Activated CD4-positive, alpha-beta T cell treated with anti-CD3 and anti-CD28 coated beads, Interleukin-2, amount 50 U/mL, for 24 hours (primary cell): ENCODE results near the gene B4GALNT2.
"Not testable (repeated sequence)": the region's sequence is repeated elsewhere in the genome, so short reads cannot be mapped to it uniquely, and the experiment has no call there.

Experiments
- DNase-seq, 2 donors: peaks; one replicate each; pipeline ENCODE4 v3.0.0-alpha.2; 2020; ENCODE audit warnings: low read depth in 1 of 2, low spot score in 1 of 2

The B4GALNT2 gene

GRCh38 chr17:49180303-49180702 lies 47.7 kb downstream of the B4GALNT2 start:
- peak; percentile 38 to 41 for DNase-seq

DNA sequence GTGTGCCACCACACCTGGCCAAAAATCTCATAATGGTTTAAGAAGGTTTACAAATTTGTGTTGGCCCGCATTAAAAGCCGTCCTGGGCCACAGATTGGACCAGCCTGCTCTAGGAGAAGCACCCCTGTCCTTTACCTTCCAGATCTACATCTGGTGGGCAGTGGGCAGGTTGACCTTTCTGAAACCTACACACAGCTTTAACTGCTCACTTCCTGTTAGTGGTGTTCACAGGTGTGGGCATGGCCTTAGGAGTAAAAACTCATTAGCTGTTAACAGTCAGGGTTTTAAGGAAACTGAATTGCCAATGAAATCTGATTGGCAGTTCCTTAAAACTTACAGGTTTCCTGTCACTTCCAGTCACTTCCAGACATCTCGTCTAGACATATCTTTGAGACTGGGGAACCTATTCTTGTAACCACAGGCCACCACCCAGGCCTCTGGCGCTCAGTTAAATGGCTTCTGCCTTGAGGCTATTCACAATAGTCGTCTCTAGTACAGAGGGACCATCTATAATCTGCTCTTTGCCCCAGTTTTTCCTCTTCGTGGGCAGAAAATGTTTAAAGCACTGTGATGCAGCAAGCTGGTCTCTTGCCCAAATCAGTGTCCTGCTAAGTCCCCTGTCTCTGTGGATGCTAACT lies 48.5 kb downstream of the B4GALNT2 start:
- DNase-seq = no peak

DNA sequence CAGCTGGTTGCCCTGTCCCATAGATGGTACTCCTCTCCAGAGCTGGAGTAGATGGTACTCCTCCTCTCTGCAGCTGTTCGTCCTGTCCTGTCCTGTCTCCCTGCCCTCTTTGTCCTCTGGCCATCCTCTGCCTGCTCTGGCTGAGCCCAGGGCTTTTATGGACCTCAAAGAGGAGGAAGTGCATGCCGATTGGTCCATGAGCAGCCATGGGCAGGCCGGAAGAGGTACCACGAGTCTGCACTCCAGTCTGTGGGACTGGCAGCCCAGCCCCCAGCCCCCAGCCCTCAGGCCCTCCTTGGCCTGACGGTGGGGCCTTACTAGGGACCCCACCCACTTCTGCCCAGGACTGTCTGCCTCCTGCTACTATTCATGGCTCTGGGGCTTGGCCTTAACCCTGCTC lies 50.8 kb downstream of the B4GALNT2 start:
- DNase-seq = no peak

DNA sequence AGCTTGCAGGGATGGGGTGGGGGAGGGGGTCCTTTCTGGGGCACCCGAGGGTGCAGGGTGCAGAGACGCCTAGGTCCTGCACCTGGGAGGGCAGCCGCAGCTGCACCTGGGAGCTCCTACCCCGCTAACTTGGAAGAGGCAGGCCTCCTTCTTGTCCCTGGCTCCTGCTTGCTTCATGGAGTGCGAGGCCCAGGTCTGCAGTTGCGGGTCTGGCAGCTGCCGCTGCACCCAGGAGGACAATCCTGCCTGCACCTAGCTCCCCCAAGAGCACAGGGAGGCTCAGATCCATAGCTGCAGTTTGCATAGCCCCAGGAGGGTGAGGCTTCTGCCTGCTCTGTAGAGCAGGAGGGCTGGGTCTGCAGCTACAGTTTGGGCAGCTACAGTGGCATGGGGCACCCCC lies 51.2 kb downstream of the B4GALNT2 start:
- no peak for DNase-seq

GRCh38 chr17:49184522-49184921 lies 52.0 kb downstream of the B4GALNT2 start:
- not testable (repeated sequence) for DNase-seq

DNA sequence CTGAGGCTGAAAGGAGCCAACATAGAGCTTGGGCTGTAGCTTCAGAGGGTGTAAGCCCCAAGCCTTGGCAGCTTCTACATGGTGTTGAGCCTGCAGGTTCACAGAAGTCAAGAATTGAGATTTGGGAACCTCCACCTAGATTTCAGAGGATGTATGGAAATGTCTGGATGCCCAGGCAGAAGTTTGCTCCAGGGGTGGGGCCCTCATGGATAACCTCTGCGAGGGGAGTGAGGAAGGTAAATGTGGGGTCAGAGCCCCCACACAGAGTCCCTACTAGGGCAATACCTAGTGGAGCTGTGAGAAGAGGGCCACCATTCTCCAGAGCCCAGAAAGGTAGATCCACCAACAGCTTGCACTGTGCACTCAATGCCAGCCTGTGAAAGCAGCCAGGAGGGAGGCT lies 52.8 kb downstream of the B4GALNT2 start:
- not testable (repeated sequence) for DNase-seq

- no peak for DNase-seq
Measured at GRCh38 chr17:49187301-49187700, 54.7 kb downstream of the B4GALNT2 start.

DNA sequence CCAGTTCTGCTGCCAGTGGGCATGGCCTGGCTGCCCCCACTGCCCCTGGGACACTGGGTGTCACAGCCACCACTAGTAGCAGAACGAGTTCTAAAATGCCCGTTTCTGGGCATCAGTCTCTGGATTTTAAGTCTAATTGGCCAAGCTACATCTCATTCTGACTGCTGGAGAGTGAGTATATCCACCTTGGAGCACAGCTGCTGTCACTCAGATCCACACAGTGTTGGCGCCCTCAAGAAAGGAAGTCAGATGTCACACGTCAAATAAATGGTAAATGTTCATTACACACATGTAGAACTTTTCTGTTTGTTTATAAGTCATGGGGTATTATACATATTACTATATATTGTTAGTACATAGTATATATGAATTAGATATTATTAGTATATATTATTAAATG lies 58.4 kb downstream of the B4GALNT2 start:
- no peak for DNase-seq

DNA sequence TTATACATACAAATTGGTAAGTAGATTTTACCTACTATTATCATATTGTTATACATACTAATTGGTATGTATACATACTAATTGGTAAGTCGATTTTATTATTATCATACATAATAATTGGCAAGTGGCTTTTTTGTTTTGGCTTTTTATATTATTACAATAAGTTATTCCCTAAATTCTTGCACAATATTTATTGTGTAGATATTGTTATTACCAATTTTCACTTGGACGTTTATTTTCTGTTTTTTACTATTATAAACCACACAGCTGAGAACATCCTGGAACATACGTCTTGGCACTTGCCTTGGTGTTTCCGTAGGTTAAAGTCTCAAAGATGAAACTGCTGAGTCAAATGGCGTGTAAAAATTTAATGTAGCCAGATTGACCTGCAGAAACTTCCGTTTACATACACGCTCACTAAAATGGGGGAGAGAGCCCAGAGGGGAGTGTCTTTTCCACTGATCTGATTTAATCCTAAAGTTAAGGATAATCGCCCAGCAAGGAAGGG lies 58.9 kb downstream of the B4GALNT2 start:
- DNase-seq = no peak

DNA sequence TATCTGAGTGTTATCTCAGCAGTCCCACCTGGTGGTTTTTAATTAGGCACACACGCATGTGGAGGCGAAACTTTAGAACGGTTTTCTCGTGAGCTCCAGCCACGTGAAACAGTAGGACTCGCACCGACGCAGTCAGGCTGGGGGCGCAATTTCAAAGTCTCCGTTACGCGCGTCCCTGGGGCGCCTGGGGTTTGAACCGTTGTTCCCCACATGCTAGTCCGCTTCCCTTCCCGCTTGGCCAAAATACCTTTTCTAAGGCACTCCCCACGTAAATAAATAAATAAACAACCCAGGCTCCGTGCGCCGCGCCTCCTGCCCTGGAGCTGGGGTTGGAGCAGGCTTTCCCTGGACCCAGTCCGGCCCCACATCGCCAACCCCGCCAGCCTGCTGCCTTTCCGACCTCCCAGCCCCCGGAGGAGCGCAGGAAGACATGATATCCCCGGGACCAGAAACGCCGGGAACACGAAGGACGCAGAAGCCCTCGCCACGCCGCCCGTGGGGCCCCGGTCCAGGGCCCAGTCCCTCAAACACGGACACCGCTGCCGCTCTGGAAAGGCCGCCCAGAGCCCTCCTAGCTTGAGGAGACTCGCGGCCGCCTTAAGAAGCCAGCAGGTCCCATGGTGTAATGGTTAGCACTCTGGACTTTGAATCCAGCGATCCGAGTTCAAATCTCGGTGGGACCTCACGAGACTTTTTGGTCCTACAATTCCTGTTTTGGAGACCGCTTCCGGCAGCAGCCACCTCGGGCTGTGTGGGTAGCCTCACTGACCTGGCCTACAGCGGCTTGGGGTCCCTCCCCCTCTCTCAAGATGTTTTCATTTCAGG lies 59.6 kb downstream of the B4GALNT2 start:
- peak; percentile 93 to 99 for DNase-seq

DNA sequence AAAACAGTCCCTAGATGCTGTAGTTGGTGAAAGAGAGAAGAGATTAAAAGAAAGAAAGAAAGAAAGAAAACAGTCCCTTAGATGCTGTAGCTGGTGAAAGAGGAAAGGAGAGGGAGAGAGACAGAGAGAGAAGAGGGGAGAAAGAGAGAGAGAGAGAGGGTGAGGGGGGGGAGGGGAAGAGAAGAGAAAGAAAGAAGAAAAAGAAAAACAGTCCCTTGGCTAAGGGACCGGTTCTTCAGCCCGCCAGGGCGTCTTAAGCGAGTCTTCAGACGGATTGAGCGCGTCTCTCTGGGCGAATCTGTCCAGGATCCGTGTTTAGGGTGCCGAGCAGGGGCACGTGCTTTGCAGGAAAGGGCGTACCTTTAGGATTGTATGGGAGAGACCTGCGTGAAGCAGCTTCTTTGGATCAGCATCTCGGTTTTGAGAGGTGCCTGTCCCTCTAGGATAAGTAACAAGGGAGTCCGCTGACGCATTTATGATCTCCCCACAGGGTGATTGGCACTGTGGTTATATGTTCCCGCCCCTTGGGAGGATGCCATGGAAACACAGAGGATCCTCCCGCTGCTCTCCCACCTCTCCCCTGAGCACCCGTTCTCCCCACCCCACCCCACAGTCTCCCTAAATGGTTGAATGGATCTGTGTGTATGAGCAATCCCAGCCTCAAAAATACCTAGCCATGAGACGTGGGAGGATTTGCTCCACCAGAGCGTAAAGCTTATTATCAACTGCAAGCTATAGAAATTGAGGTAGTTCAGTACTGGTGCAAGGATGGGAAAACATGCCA lies 61.1 kb downstream of the B4GALNT2 start:
- no peak for DNase-seq

DNA sequence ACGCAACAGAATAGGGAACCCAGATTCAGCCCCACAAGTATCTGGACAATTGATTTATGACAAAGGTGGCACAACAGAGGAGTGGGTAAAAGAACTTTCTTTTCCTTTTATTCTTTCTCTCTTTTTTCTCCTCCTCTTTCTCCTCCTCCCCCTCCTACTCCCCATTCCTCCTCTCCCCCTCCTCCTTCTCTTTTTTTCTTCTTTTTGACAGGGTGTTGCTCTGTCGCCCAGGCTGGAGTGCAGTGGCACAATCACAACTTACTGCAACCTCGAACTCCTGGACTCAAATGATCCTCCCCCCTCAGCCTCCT lies 61.7 kb downstream of the B4GALNT2 start:
- DNase-seq = no peak

DNA sequence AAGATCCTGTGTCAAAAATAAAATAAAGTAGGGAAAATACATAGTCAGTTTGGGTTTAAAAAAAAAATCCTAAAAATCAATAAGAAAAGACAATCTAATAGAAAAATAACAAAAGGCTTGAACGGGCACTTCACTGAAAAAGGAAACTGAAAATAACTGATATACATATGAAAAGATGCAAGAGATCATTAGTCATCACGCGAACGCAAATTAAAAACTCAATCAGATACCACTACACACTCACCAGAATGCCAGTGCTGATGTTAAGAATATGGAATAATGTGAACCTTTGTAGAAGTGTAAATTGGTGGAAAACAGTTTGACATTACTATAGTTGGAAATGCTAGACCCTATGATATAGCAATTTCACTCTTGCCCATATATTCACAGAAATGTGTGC lies 63.2 kb downstream of the B4GALNT2 start:
- DNase-seq = no peak

- DNase-seq = no peak
Measured at GRCh38 chr17:49196520-49196919, 64.0 kb downstream of the B4GALNT2 start.

DNA sequence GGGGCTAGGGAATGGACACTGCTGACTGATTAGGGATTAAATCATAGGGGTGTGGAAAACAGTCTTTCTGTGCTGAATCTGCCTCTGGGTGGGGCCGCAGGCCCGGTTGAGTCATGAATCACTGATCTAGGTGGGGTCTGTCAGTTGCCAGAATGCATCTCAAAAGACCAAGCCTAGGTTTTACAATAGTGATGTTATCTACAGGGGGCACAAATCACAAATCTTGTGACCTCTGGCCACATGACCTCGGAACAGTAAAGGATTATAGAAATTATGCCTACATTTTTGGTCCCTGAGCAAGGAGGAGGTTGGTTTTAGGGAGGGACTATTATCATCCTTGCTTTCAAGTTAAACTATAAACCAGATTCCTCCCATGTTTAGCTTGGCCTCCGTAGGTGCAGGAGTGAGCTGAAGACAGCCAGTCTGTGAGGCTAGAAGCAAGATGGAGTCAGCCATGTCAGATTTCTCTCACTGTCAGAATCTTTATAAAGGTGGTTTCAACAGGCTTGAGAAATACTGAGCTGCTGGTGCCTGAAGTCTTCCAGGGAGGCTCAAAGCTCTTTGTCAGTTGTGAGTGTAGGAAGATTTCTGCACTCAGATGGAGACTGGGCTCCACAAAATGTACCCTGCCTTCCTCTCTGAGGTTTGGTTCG lies 64.9 kb downstream of the B4GALNT2 start:
- no peak for DNase-seq

GRCh38 chr17:49198211-49198610 lies 65.6 kb downstream of the B4GALNT2 start:
- no peak for DNase-seq

DNA sequence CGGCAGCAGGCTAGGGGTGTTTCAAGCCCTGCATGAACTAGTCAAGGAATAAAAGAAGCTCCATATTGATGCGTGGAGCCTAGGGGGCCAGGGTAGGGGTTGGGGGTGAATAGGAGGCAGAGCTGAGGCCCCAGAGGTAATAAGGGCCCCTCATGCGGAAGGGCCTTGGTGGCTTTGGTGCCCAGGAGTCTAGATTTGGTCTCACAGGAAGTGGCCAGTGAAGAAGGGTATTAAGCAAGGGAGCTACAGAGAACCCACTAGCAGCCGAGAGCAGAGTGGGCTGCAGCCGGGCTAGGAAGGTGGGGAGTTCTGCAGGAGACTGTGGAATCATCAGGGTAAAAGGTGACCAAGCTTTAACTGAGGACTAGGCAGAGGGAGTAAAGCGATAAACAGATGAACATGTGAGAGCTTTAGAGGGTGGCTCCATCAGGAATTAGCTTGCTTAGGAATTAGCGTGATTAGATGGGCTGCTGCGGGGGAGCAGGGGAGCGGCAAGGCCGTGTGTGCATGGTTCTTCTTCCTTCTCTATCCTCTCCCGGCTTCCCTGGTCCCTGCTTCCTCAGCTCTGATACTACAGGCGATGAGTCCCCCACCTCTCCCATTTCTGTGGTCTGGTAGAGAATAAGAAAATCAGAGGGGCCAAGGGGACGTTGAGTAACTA lies 68.0 kb downstream of the B4GALNT2 start:
- no peak for DNase-seq

- DNase-seq = no peak
Measured at GRCh38 chr17:49201481-49201927, 68.9 kb downstream of the B4GALNT2 start.

- DNase-seq = no peak
Measured at GRCh38 chr17:49203796-49204195, 71.2 kb downstream of the B4GALNT2 start.

DNA sequence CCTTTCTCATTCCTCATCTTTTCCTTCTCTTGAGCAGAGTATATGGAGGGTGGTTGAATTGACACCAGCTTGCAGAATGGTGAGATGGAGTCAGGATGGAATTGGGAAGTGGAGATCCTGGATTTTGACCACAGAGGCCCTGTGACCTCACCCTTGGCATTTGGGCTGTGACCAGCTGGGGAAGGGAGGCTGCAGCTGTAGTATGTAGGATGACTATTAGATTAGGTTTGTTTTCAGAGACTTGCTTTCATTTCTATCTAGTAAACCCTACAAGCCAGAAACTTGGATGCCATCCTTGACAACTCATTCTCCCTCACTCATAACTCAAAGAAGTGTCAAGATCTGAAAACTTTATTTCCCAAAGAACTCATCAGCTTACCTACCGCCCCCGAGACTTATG lies 71.9 kb downstream of the B4GALNT2 start:
- DNase-seq = no peak

DNA sequence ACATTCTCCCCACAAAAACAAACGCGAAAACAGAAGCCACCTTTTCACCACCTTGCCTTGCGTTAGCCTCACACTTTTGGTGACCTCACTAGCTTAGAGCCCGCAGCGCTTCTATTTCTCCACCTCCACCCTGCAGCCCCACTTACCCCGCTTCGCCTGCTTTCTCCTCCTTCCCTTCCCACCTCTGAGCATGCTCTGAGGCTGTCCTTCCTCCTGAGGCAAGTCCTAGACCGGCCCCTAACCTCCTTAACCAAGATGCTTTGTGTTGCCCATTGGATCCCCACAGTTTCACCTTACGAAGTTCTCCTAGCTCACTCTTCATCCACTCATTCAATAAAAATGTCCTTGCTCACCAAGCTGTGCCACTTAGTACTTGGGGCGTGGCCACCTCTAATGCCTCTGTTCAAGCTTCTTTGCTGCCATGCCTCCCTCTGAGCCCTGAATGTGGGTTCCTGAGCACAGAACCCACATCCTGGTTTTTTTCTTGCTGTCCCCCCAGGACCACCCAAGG lies 76.5 kb downstream of the B4GALNT2 start:
- no peak for DNase-seq
